ACHN (cell line): ENCODE measurements around the gene MCTP1.

ENCODE experiments used
- DNase-seq: peaks from one replicate; pipeline ENCODE4 v3.0.0-alpha.2; 2015
- in situ Hi-C: cut with HindIII; loops from 2 replicates; pipeline ENCODE4 v1.10.0; 2017; ENCODE audit warnings: low sequenced_read_pairs, low pct_ligation_motif_present, low pct_unique_long_range_greater_than_20kb

MCTP1 gene

DNA sequence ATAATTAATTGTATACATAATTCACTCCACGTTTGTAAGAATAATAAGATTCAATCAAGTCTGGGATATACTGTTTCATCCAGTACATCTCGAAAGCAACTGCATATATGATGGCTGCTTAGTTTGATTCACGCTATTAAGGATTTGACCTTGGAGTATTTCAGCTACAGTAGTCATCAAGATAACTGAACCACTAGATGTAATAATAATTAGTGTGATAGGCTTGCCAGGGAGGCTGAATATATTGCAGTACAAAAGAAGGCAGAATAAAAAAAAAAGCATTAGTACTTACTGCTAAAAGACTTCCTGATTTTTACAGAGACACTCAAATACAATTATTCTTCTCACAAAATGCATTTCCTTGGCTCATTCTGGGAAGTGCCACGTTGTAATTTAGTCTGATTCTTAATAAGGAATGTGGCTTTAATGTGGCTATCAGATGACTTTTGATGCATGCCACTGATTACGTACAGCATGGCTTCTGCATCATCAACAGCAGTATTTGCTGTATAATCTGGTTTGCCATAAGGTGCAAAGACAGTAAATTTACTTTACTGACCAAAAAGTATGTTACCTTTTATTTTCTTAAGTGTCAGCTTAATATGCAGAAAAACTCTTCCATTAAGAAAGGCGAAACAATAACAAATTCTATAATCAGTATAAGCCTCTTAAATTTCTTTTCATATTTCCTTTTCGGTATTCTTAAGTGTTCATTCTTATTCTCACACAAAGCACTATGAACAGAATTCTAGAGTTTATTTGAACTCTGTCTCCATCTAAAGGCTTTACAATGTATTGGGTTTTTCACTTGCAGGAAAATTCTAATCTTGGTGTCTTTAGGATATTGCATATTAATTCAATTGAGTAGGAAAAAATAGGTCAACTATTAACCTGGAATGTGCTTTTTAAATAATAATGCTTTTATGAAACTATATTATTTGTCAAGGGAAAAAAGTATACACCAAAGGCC lies 500.1 kb downstream of the MCTP1 start:
- in situ Hi-C loops, result no loop called here
- no peak for DNase-seq

DNA sequence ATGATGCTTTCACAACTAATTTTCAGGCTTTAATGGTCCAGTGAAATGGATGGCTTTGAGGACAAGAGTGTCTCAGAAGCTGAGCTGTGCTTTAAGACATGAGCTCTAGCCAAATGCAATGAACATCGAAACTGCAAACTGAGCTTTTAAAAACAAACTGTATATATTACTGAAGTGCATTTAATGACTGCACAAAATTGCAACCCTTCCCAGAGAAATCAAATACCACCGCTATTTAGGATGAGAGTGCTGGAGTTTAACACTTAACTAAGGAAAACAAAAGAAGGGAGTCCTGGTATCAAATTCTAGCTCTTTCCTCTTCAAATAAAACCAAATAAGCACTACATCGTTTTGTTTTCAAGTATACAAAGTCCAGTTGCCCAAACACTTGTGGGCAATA lies 502.5 kb downstream of the MCTP1 start:
- DNase-seq, result no peak
- in situ Hi-C loops, result no loop called here

DNA sequence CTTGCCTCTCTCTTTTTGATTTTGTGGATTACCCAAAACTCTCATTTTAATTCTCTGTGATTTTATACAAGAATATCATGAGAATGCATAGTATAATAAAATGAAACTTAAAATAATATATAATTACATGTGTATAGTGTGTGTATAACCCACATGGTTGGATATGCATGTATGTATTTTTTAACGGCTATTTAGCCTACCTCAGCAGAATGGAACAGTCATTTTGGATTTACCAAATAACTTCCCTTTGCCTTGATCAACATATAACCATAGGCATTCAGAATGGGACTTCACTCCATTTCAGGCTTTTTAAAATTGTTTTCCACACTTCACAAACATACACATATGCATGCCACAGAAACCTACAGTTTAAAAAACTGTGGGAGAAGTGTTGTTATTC lies 505.2 kb downstream of the MCTP1 start:
- in situ Hi-C loops, result no loop called here
- no peak for DNase-seq

DNA sequence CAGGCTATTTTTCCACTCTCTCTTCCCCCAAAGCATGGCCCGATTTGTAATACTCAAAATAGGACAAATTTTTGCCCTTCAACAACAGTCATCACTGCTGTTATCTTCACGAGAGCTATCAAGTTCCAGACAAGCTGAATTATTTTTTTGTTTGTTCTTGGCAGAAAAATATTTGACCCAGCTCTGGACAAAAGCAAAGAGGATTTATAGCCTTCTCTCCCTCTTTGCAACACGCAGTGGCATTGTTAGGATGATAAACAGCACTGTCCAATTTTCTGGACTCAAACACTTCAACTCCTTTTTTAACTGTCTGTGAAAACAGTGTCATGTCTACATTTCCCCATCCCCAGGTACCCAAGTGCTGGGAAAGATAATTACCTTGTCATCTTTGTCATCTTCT lies 506.2 kb downstream of the MCTP1 start:
- in situ Hi-C loops, result no loop called here
- no peak for DNase-seq

DNA sequence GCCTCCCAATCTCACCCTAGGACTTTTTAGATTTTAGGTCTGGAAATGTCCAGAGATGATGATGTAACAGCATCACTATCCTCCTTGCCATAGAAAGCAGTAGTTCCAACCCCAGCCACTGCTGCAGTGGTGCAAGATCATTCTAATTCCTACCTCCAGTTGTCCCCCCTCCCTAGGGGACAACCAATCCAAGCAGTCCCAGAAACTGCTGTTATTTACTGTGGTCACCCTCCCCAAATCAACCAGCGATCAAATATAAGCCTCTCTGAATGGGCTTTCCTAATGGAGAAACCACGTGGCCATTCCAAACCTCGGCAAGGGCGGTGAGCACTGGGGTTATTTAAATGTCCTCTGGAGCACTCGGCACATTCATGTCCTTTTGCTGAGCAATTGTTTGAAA lies 506.6 kb downstream of the MCTP1 start:
- no peak for DNase-seq
- in situ Hi-C loops, result no loop called here

DNA sequence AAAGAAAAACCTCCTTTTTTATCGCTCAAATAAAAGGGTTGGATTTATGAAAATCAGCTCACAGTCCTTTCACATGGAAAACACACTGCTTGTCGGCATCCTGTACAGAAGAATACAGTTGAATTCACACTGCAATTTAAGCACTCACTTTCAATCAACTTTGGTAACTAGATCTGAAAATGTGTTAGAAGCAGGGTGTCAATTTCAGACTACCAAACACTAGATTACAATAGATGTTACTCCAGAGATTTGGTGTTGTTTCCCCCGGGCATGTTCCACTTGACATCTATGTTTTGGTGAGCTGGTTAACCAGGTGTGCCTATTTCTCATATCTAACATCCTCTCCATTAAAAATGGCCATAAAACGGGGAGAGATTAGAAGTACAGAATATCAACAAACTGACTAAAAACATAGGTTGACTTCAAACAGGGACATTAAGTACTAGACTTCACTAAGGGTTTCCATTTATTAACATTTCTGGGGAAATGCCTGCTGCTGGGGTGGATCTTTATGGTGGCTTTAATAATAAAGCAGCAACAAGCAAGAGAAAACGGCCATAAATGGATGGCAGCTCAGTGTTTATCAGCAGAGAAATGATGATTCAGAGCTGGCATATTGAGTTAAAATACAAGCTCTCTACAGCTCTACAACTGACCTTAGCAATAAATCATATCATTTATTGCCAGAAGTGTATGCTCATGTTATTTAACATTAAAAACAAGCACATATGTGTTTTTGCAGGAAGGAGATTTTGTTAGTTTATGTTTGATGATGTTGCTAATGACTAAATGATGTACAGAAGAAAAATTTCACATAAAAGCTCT lies 507.6 kb downstream of the MCTP1 start:
- DNase-seq, result no peak
- in situ Hi-C loops, result no loop called here

DNA sequence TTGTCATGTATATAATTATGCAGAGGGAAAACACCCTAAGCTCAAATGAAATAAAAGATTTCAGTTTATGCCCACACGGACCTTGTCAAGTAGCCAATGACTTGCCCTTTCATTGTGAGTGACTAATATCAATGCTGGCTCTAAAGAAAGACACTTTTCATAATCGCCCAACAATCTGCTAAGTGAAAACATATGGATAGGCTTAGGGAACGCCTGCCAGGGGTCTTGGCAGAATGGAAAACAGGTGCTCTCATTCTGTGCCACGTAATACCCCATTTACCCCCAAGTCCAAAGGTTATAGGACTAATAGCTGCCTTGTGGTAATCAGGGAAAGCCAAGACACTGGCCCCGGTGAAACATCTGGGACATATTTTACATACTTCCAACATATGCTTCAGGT lies 508.7 kb downstream of the MCTP1 start:
- in situ Hi-C loops, result no loop called here
- DNase-seq, result no peak

DNA sequence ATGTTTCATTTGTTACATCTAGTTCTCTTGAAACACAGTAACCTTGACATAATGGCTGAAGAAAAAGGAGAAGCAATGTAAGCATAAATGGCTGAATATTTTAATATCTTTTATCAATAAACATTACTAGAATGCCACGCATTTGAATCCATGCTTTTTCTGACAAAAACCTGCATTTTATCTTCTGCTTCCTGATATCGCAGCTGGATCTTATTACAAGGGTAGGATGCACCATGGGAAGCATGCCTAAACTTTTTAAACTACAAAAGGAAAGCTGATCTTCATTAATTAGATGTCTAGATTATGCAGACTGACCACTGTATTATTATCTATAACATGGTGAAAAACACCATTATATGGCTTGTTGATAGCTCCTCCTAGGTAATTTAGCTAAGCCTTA lies 509.8 kb downstream of the MCTP1 start:
- in situ Hi-C loops, result no loop called here
- DNase-seq, result no peak

DNA sequence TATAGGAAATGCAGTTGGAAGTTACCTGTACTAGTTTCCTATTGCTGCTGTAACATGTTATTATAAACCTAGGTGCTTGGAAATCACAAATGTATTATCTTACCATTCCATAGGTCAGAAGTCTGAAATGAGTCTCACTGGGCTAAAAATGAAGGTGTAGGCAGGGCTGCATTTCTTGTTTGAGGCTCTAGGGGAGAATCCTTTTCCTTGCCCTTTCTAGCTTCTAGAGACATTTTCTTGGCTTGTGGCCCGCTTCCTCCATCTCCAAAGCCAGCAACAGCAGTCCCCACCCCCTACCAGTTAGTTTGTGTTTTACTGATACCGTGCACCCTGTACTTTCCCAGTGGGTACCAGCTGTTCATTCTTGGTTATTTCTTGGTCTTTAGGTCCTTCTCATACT lies 513.2 kb downstream of the MCTP1 start:
- no peak for DNase-seq
- in situ Hi-C loops, result no loop called here

DNA sequence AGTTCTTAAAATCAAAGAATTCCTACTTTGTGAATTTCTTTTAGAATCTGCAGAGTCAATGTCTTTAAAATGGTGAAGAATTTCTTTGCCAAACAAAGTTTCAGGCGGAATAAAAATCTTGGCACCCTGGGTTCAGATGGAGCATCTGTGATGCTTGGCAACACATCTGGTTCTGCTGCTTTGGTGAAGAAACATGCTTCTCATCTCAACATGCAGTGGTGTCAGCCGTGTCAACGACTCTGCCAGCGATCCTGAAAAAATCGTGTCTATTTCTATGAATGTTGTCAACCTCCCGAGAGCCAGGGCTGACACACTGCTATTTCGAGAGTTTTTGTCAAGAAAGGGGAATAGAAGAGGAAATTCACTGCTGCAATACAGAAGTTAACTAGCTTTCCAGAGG lies 514.9 kb downstream of the MCTP1 start:
- DNase-seq, result no peak
- in situ Hi-C loops, result no loop called here

DNA sequence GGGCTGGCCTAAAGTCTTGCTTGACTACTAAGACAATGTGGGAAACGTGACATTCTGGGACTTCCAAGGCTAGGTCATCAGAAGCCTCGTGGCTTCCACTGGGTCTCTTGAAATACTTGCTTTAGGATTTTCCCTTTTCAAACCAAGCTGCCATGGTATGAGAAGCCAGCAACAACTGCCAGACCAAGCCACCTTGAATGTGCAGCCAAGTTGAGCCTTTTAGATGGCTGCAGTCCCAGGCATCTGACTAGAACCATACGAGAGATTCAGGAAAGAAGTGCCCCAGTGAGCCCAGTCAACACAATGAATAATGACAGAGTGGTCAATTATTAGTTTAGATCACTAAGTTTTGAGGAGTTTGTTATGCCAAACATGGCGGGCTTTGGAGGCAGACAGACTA lies 523.1 kb downstream of the MCTP1 start:
- in situ Hi-C loops, result no loop called here
- DNase-seq, result no peak

DNA sequence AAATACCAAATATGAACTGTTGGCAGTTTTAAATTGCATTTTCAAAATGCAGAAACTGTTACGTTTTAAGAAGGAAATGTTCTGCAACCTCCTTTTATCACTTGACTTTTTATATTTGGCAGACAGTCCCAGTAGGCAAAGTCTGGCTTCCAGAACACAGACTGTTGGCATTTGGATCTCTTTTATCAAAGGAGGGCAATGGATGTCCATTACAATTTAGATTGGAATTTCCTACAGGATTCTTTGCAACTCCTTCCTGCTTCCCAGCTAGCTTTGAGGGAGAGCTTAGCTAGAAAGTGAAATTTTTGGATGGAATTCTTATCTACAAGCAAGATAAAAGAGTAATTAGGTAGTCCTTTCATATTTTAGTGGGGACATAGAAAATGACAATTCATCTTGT lies 523.8 kb downstream of the MCTP1 start:
- in situ Hi-C loops, result no loop called here
- DNase-seq, result no peak

DNA sequence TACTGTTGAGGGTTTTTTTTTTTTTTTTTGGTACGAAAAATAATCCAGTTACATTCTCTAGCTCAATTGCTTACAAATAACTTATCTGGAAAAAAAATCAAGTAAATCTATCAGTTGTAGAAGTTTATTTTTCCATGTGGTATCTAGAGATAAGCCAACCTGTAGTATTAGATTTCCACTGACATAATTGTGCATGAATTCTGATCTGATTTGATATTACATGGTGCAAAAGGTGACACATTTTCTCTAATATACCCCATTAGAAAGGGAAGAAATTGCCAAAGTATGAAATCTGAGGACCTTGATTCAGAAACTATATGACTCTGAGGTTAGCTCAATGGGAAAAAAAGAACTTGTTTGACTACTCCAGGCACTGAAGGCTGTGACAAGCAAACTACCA lies 524.9 kb downstream of the MCTP1 start:
- DNase-seq, result no peak

DNA sequence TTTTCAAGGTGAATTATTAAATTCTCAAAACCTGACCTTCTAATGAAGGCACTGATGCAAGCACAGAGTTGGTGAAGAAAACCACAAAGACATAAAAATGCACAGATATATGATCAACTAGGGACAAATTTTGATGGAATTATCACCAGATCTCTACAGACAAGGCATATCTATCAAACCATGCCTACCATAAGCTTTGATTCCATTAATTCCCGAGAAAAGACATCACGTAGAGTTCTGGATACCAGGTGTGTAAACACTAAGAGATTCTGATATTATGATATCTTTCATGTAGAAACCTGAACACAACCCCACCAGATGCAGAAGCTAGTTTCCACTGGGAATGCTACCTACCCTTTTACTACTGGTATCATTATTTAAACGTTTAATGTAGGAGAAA lies 525.9 kb downstream of the MCTP1 start:
- no peak for DNase-seq
- in situ Hi-C loops, result no loop called here

More for the DNA sequence above, 524.9 kb downstream of the MCTP1 start:
- in situ Hi-C loops, result no loop called here

DNA sequence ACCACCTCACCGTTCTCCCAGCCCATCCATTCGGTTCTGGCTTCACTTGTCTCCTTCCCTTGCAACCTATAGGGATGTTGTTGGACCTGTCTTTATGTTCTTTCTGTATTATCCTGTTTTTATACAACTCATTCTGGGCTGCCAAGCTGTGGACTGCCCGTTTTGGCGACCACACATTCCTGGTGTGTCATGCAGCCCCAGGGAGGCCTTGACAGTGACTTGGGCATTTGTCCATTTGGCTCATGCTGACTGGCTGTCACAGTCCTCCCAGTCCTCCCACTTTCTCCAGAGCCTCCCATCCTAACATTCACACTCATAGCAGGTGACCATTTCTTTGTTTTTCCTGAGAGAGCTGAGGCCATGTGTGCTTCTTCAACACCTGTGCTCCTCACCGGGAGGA lies 530.1 kb downstream of the MCTP1 start:
- in situ Hi-C loops, result no loop called here
- DNase-seq, result no peak

DNA sequence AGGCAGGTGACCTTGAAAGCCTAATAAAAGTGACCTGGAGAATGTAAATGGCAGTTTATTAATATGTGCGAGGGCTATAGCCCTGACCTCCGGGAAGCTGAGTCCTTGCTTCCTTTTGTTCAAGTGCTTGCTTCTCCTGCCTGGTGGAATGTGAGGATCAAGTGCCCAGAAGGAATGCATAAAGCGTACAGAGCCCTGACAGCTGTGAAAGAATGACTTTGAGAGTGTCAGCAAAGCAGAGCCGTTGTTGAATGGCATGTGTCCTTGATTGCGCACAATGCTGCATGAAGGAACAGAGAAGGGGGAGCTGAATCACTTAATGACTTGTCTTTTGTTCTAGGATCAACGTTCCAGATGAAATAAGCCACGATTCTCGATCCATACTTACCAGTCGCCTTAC lies 533.4 kb downstream of the MCTP1 start:
- no peak for DNase-seq

DNA sequence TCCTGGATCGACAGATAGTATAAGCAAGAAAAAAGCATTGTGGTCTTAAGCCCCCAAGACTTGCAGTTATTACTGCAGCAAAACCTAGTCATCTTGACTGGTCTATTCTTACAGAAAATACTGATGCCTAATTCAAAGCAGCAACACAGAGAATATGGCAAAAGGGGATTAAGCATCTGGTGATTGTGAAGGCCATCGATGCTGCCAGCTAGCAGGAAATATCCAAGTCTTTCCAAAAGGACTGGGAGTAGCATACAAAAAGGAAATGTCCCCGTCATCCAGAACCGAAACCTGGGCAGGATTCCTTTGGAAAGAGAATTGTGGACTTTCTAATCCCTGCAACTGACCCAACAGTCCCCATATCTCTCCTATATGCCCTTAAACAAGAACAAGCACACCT lies 534.2 kb downstream of the MCTP1 start:
- in situ Hi-C loops, result no loop called here
- no peak for DNase-seq

More for the DNA sequence above, 533.4 kb downstream of the MCTP1 start:
- in situ Hi-C loops, result no loop called here

DNA sequence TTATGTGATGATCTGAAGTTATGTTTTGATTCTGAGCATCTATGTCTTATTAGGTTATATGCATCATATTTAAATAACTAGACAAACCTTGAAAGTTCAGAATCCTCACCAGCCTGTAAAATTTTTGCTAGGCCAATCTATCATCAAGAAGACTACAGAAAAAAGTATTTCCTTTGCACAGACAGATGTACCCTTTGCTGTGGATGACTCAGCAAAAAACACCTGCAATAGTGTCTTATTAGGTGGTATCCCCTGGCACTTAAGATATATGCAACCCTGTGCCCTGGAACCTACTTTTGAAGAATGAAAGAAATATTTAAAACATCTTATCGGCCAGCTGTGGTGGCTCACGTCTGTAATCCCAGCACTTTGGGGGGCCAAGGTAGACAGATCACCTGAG lies 535.9 kb downstream of the MCTP1 start:
- in situ Hi-C loops, result no loop called here
- DNase-seq, result no peak

DNA sequence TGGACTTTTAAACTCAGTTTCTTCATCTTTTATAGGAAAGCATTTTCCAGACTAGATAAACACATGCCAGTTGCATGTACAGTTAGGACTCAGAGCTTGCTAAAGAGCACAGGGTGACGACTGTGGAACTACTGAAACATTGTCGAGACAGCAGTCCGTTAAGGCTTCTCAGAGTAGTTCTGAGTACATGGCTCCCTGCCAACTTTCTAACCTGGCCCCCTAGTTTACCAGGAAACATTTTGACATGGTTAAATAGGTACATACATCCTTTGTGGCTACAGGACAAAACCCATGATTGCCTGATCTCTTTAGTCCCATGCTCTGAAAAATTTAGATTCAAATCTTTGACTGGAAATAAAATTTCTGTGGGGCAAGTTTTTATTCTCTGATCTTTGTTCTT lies 536.7 kb downstream of the MCTP1 start:
- in situ Hi-C loops, result no loop called here
- DNase-seq, result no peak

DNA sequence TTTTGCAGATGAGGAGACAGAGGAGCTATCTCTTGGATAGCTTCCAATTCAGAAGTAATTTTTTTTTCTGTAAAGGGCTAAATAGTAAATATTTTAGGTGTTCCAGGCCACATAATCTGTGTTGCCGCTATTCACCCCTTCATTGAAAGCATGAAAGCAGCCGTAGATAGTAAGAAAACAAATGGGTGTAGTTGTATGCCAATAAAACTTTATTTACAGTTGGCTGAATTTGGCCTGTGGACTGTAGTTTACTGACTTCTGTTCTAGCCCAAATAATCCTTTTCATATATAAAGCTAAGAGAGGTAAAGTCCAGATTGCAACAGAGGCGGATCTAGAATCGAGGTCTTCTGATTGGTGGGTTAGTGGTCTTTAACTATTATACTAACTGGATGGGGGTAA lies 537.5 kb downstream of the MCTP1 start:
- no peak for DNase-seq
- in situ Hi-C loops, result no loop called here
